MM.1S (cell line): ENCODE results near the gene CLEC4A.
"Not testable (repeated sequence)": the region's sequence is repeated elsewhere in the genome, so short reads cannot be mapped to it uniquely, and the experiment has no call there.

Experiments
- DNase-seq: peaks from one replicate; pipeline ENCODE4 v3.0.0-alpha.2; 2015
- H2AFZ ChIP-seq: fragments of 300-600 bp; sonication (generic); 2 replicates; pipeline ENCODE4 v1.6.0; 2016; ENCODE audit warnings: antibody characterized with exemption, low read length
- H3F3A ChIP-seq: fragments of 300-600 bp; sonication (generic); 2 replicates; pipeline ENCODE4 v1.6.1; 2016; ENCODE audit warnings: mild to moderate bottlenecking, antibody characterized with exemption, low read length, moderate library complexity, mixed read lengths; ENCODE audit not compliant: insufficient read depth
- H3K27ac ChIP-seq: fragments of 300-600 bp; sonication (generic); 2 replicates; pipeline ENCODE4 v1.5.1; 2016; ENCODE audit warnings: mild to moderate bottlenecking, low read length
- H3K27me3 ChIP-seq: fragments of 300-600 bp; sonication (generic); replicated peaks from 2 replicates; pipeline ENCODE4 v1.6.0; 2016; ENCODE audit warnings: low read length; ENCODE audit not compliant: insufficient read depth
- H3K36me3 ChIP-seq: fragments of 300-600 bp; sonication (generic); replicated peaks from 2 replicates; pipeline ENCODE4 v1.6.1; 2016; ENCODE audit warnings: mild to moderate bottlenecking, low read length, mixed read lengths; ENCODE audit not compliant: insufficient read depth
- H3K4me1 ChIP-seq: fragments of 300-600 bp; sonication (generic); 2 replicates; pipeline ENCODE4 v1.6.1; 2016; ENCODE audit warnings: low read length, mixed read lengths
- H3K4me2 ChIP-seq: fragments of 300-600 bp; sonication (generic); 2 replicates; pipeline ENCODE4 v1.6.0; 2016; ENCODE audit warnings: low read depth, low read length
- H3K4me3 ChIP-seq: fragments of 300-600 bp; sonication (generic); 2 replicates; pipeline ENCODE4 v1.5.1; 2016; ENCODE audit warnings: low read length, mixed read lengths
- H3K79me2 ChIP-seq: fragments of 300-600 bp; sonication (generic); 2 replicates; pipeline ENCODE4 v1.6.1; 2016; ENCODE audit warnings: mixed run types, low read length, mixed read lengths
- H3K9ac ChIP-seq: fragments of 300-600 bp; sonication (generic); 2 replicates; pipeline ENCODE4 v1.6.1; 2016; ENCODE audit warnings: low read length, mixed read lengths
- H3K9me2 ChIP-seq: fragments of 300-600 bp; sonication (generic); replicated peaks from 2 replicates; pipeline ENCODE4 v1.6.1; 2016; ENCODE audit warnings: mild to moderate bottlenecking, low read length, mixed read lengths; ENCODE audit not compliant: insufficient read depth
- H3K9me3 ChIP-seq: fragments of 300-600 bp; sonication (generic); replicated peaks from 2 replicates; pipeline ENCODE4 v1.6.1; 2016; ENCODE audit warnings: mild to moderate bottlenecking, low read length, mixed read lengths; ENCODE audit not compliant: insufficient read depth
- H4K20me1 ChIP-seq: fragments of 300-600 bp; sonication (generic); 2 replicates; pipeline ENCODE4 v1.6.1; 2016; ENCODE audit warnings: mild to moderate bottlenecking, low read length, moderate library complexity, mixed read lengths; ENCODE audit not compliant: insufficient read depth
- CTCF ChIP-seq: fragments of 300-600 bp; sonication (generic); IDR thresholded peaks from 2 replicates; pipeline ENCODE4 v1.5.1; 2016; ENCODE audit warnings: antibody characterized with exemption, low read length, mixed read lengths
- EZH2 ChIP-seq: fragments of 300-600 bp; sonication (generic); optimal IDR thresholded peaks from 2 replicates; pipeline ENCODE3; 2017; ENCODE audit warnings: low read depth, mild to moderate bottlenecking, antibody characterized with exemption, low read length, mixed read lengths
- EZH2phosphoT487 ChIP-seq: fragments of 300-600 bp; sonication (generic); IDR thresholded peaks from 2 replicates; pipeline ENCODE4 v1.6.1; 2018; ENCODE audit warnings: antibody characterized with exemption, low read length

The CLEC4A gene

GRCh38 chr12:8108808-8109398, 14.5 kb upstream of the CLEC4A start:
- Histone ChIP-seq H2AFZ (no peak overlapping the region), H3K4me3 (no peak overlapping the region)
- peak; percentile 81 for DNase-seq

GRCh38 chr12:8113117-8113516, 10.3 kb upstream of the CLEC4A start:
- H3K79me2 ChIP-seq, H3K36me3 ChIP-seq, H3K4me2 ChIP-seq, H3K4me1 ChIP-seq, H3K27me3 ChIP-seq, H3K9ac ChIP-seq, H4K20me1 ChIP-seq, H3K9me2 ChIP-seq, DNase-seq, H2AFZ ChIP-seq, H3K4me3 ChIP-seq, H3K27ac ChIP-seq, H3K9me3 ChIP-seq, H3F3A ChIP-seq: not testable (repeated sequence)

More at GRCh38 chr12:8108808-8109398, 14.5 kb upstream of the CLEC4A start:
- Histone ChIP-seq H3K27ac (no peak overlapping the region), H3K79me2 (no peaks in the 10 kb centered on the region), H3K9ac (no peak overlapping the region), H3K9me2 (no peaks in the 10 kb centered on the region), H3K4me2 (no peak overlapping the region), H4K20me1 (no peaks in the 10 kb centered on the region), H3K27me3 (no peaks in the 10 kb centered on the region), H3K9me3 (no peaks in the 10 kb centered on the region), H3F3A (no peaks in the 10 kb centered on the region), H3K4me1 (no peaks in the 10 kb centered on the region), H3K36me3 (no peaks in the 10 kb centered on the region)
- TF ChIP-seq EZH2phosphoT487 = no peak
- peak; percentile 99 for TF ChIP-seq CTCF

GRCh38 chr12:8120072-8120713, 3.2 kb upstream of the CLEC4A start:
- no peaks in the 10 kb centered on the region for H3K9me3 ChIP-seq
- no peaks in the 10 kb centered on the region for H3F3A ChIP-seq
- H2AFZ ChIP-seq = no peak overlapping the region
- no peak overlapping the region for H3K4me2 ChIP-seq
- H3K27ac ChIP-seq = no peak overlapping the region
- H3K36me3 ChIP-seq = no peaks in the 10 kb centered on the region
- H3K4me3 ChIP-seq = no peak overlapping the region
- no peak overlapping the region for H3K9ac ChIP-seq
- 0 out of 2 replicates have a peak, but pooled peaks cover 3% of the 10 kb centered on the region for H4K20me1 ChIP-seq
- H3K4me1 ChIP-seq = no peaks in the 10 kb centered on the region
- H3K79me2 ChIP-seq = no peaks in the 10 kb centered on the region
- H3K9me2 ChIP-seq = no peaks in the 10 kb centered on the region
- TF ChIP-seq EZH2 (no peak), CTCF (no peak), EZH2phosphoT487 (no peak)
- no peak for DNase-seq
- H3K27me3 ChIP-seq = no peaks in the 10 kb centered on the region

- H3K27me3 ChIP-seq = no peaks in the 10 kb centered on the region
- H3K9ac ChIP-seq = no peak overlapping the region
- no peak overlapping the region for H3K27ac ChIP-seq
- no peak for DNase-seq
- no peak overlapping the region for H3K4me2 ChIP-seq
- 0 out of 2 replicates have a peak, but pooled peaks cover 3% of the 10 kb centered on the region for H4K20me1 ChIP-seq
- no peak overlapping the region for H3K4me3 ChIP-seq
- H2AFZ ChIP-seq = no peak overlapping the region
- no peaks in the 10 kb centered on the region for H3K9me2 ChIP-seq
- H3F3A ChIP-seq = no peaks in the 10 kb centered on the region
- TF ChIP-seq CTCF (no peak), EZH2 (no peak), EZH2phosphoT487 (no peak)
- H3K4me1 ChIP-seq = no peaks in the 10 kb centered on the region
- H3K9me3 ChIP-seq = no peaks in the 10 kb centered on the region
- H3K79me2 ChIP-seq = no peaks in the 10 kb centered on the region
- no peaks in the 10 kb centered on the region for H3K36me3 ChIP-seq
Observed at GRCh38 chr12:8127138-8127537, 3.7 kb downstream of the CLEC4A start.

GRCh38 chr12:8133636-8134397, 10.4 kb downstream of the CLEC4A start:
- Histone ChIP-seq H3K27me3 (peaks cover 16% of the 10 kb centered on the region), H3K4me2 (peak overlapping the region; percentile 49; the same call in 1 of the 2 replicates)
- peak; percentile 93 for DNase-seq
- not testable (repeated sequence) for H3K36me3 ChIP-seq, H3F3A ChIP-seq, H3K79me2 ChIP-seq, H3K4me3 ChIP-seq, H3K9me3 ChIP-seq, H3K27ac ChIP-seq, H4K20me1 ChIP-seq, H3K9ac ChIP-seq, H3K4me1 ChIP-seq, H3K9me2 ChIP-seq, H2AFZ ChIP-seq
